PC-9 (cell line): ENCODE results near the gene PIK3R6. TPM values are rescaled to one million over a fixed set of nuclear protein-coding genes. Genes with fewer than 3 reads are reported as not detected.

Source experiments
- BruUV-seq: library from RNA; stranded (reverse); fragments of 400-500 nt; replicated peaks from 2 replicates; lab custom pipeline; 2021; lab: Mats Ljungman, UMichigan
- CTCF ChIA-PET: fragments of 300-600 bp; sonication (Branson Sonifier 250); formaldehyde crosslinking; loops from one replicate; lab custom pipeline; 2022; ENCODE audit warnings: antibody characterized with exemption; lab: Charles Lee
- POLR2A ChIA-PET: fragments of 300-600 bp; sonication (Branson Sonifier 250); formaldehyde crosslinking; loops from one replicate; lab custom pipeline; 2022; ENCODE audit warnings: antibody characterized with exemption; ENCODE audit not compliant: unreplicated experiment; lab: Charles Lee
- DNase-seq, 2 experiments: peaks; one replicate each; pipeline versions ENCODE4 v3.0.0 to v3.0.0-alpha.2; 2015 to 2022; ENCODE audit warnings: mixed read lengths in 1 of 2
- H2AFZ ChIP-seq: fragments of 200-600 bp; sonication (generic); 2 replicates; pipeline ENCODE4 v1.8.1; 2017; ENCODE audit warnings: antibody characterized with exemption
- H3F3A ChIP-seq: fragments of 200-600 bp; sonication (generic); 2 replicates; pipeline ENCODE4 v1.8.1; 2017; ENCODE audit warnings: antibody characterized with exemption, mild to moderate bottlenecking, low read depth; ENCODE audit not compliant: insufficient read depth
- H3K27ac ChIP-seq: fragments of 200-600 bp; sonication (generic); 2 replicates; pipeline ENCODE4 v1.6.1; 2016; ENCODE audit warnings: mixed run types
- H3K27me3 ChIP-seq: fragments of 200-600 bp; sonication (generic); 2 replicates; pipeline ENCODE4 v1.6.1; 2016; ENCODE audit warnings: low read depth, mixed run types; ENCODE audit not compliant: insufficient read depth
- H3K36me3 ChIP-seq: fragments of 200-600 bp; sonication (generic); 2 replicates; pipeline ENCODE4 v1.6.1; 2016; ENCODE audit warnings: low read depth, mixed run types
- H3K4me1 ChIP-seq: fragments of 200-600 bp; sonication (generic); replicated peaks from 2 replicates; pipeline ENCODE4 v1.6.1; 2016; ENCODE audit warnings: mixed run types; ENCODE audit not compliant: insufficient read depth
- H3K4me2 ChIP-seq: fragments of 200-600 bp; sonication (generic); 2 replicates; pipeline ENCODE4 v1.6.1; 2017; ENCODE audit warnings: mixed run types
- H3K4me3 ChIP-seq: fragments of 200-600 bp; sonication (generic); 2 replicates; pipeline ENCODE4 v1.6.1; 2016; ENCODE audit warnings: mixed run types
- H3K79me2 ChIP-seq: fragments of 200-600 bp; sonication (generic); 2 replicates; pipeline ENCODE4 v1.6.1; 2017; ENCODE audit warnings: low read depth, mixed run types
- H3K9me2 ChIP-seq: fragments of 200-600 bp; sonication (generic); 2 replicates; pipeline ENCODE4 v1.8.1; 2017; ENCODE audit warnings: mild to moderate bottlenecking; ENCODE audit not compliant: insufficient read depth
- H3K9me3 ChIP-seq: fragments of 200-600 bp; sonication (generic); 2 replicates; pipeline ENCODE4 v1.8.1; 2016; ENCODE audit warnings: low read depth; ENCODE audit not compliant: insufficient read depth
- H4K20me1 ChIP-seq: fragments of 200-600 bp; sonication (generic); 2 replicates; pipeline ENCODE4 v1.8.1; 2017; ENCODE audit not compliant: insufficient read depth
- EZH2 ChIP-seq: fragments of 200-600 bp; sonication (generic); IDR thresholded peaks from 2 replicates; pipeline ENCODE4 v1.8.0; 2017; ENCODE audit warnings: antibody characterized with exemption, low read depth
- intact Hi-C: fragments of 100-400 bp; cut with micrococcal nuclease; formaldehyde crosslinking; loops from one replicate; pipeline ENCODE4 v1.10.0; 2022; ENCODE audit not compliant: unreplicated experiment
- total RNA-seq: library from RNA; stranded (reverse); gene quantifications from 2 replicates; pipeline ENCODE4 v1.2.3, GENCODE V29; 2021
- TF ChIP-seq, protein P1 (sequence below): fragments of 200-600 bp; sonication (generic); conservative IDR thresholded peaks from 2 replicates; pipeline ENCODE4 v1.6.1; 2017; ENCODE audit warnings: mixed run types, antibody characterized with exemption, mild to moderate bottlenecking, moderate library complexity

PIK3R6 gene
- total RNA-seq, 1 experiment from 2014 or later: not detected

GRCh38 chr17:8757189-8757588 is 110.3 kb downstream of the PIK3R6 start:
- POLR2A ChIA-PET: no interaction called here
- Histone ChIP-seq H3K4me1 (no peaks in the 10 kb centered on the region), H3K9me3 (no peaks in the 10 kb centered on the region), H3F3A (no peaks in the 10 kb centered on the region), H2AFZ (no peak overlapping the region), H3K4me2 (no peak overlapping the region), H3K27ac (no peak overlapping the region), H4K20me1 (no peaks in the 10 kb centered on the region), H3K27me3 (peaks cover 76% of the 10 kb centered on the region), H3K4me3 (no peak overlapping the region), H3K9me2 (no peaks in the 10 kb centered on the region), H3K79me2 (no peaks in the 10 kb centered on the region), H3K36me3 (no peaks in the 10 kb centered on the region)
- TF ChIP-seq, protein P1, sequence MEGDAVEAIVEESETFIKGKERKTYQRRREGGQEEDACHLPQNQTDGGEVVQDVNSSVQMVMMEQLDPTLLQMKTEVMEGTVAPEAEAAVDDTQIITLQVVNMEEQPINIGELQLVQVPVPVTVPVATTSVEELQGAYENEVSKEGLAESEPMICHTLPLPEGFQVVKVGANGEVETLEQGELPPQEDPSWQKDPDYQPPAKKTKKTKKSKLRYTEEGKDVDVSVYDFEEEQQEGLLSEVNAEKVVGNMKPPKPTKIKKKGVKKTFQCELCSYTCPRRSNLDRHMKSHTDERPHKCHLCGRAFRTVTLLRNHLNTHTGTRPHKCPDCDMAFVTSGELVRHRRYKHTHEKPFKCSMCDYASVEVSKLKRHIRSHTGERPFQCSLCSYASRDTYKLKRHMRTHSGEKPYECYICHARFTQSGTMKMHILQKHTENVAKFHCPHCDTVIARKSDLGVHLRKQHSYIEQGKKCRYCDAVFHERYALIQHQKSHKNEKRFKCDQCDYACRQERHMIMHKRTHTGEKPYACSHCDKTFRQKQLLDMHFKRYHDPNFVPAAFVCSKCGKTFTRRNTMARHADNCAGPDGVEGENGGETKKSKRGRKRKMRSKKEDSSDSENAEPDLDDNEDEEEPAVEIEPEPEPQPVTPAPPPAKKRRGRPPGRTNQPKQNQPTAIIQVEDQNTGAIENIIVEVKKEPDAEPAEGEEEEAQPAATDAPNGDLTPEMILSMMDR: no peak
- no peak for TF ChIP-seq EZH2
- intact Hi-C loops: no loop called here
- no peak for DNase-seq
- BruUV-seq: no TSS peak
- CTCF ChIA-PET: no interaction called here

- ChIA-PET POLR2A (no interaction called here), CTCF (interaction anchor here (1.0 kb wide), 1 partner anchor 10 kb away, joined by 3 read pairs; no protein-coding TSS in a partner anchor)
- Histone ChIP-seq H3K27me3 (peaks cover 64% of the 10 kb centered on the region), H3K4me2 (no peak overlapping the region), H3K27ac (no peak overlapping the region), H3K79me2 (no peaks in the 10 kb centered on the region), H3K9me2 (no peaks in the 10 kb centered on the region), H4K20me1 (no peaks in the 10 kb centered on the region), H3K4me3 (no peak overlapping the region), H3K36me3 (no peaks in the 10 kb centered on the region), H3K4me1 (no peaks in the 10 kb centered on the region), H3F3A (no peaks in the 10 kb centered on the region), H2AFZ (no peak overlapping the region), H3K9me3 (no peaks in the 10 kb centered on the region)
- BruUV-seq: no TSS peak
- DNase-seq: no peak
- intact Hi-C loops: no loop called here
- TF ChIP-seq, protein P1: no peak
- TF ChIP-seq EZH2: no peak
These were observed 111.8 kb downstream of the PIK3R6 start for GRCh38 chr17:8755590-8756255.

DNA sequence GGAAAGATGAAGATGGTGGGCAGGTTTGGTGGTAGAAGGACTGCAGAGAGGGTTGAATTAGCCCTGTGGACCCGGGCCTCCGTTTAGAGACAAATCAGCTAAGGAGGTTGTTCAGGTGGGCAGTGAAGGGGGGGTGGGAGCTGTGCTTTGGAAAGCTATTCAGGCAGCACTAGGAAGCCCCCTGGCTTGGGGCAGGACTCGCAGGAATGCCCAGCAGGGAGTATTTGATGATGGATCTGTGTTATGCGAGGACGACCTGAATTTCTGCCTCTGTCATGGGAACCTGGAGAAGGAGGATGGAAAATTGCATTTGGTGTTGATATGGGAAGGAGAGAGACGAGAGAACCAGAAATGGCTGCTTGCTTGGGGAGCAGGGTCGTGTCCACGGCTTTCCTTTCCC is 112.6 kb downstream of the PIK3R6 start:
- Histone ChIP-seq H3K27me3 (peaks cover 59% of the 10 kb centered on the region), H3K9me2 (no peaks in the 10 kb centered on the region), H3K9me3 (no peaks in the 10 kb centered on the region), H3K4me2 (no peak overlapping the region), H3K4me1 (no peaks in the 10 kb centered on the region), H2AFZ (no peak overlapping the region), H4K20me1 (no peaks in the 10 kb centered on the region), H3K79me2 (no peaks in the 10 kb centered on the region), H3K27ac (no peak overlapping the region), H3K4me3 (no peak overlapping the region), H3K36me3 (no peaks in the 10 kb centered on the region), H3F3A (no peaks in the 10 kb centered on the region)
- no TSS peak for BruUV-seq
- ChIA-PET CTCF (no interaction called here), POLR2A (no interaction called here)
- intact Hi-C loops: no loop called here
- no peak for TF ChIP-seq EZH2
- TF ChIP-seq, protein P1: no peak
- no peak for DNase-seq
